ENCODE results near the gene TYR. TPM values are rescaled to one million over a fixed set of nuclear protein-coding genes. Genes with fewer than 3 reads are reported as not detected.
"Not testable (repeated sequence)": the region's sequence is repeated elsewhere in the genome, so short reads cannot be mapped to it uniquely, and the experiment has no call there.

The TYR gene
- total and polyA plus RNA-seq, 5 donors from 2014 or later, result not detected

DNA sequence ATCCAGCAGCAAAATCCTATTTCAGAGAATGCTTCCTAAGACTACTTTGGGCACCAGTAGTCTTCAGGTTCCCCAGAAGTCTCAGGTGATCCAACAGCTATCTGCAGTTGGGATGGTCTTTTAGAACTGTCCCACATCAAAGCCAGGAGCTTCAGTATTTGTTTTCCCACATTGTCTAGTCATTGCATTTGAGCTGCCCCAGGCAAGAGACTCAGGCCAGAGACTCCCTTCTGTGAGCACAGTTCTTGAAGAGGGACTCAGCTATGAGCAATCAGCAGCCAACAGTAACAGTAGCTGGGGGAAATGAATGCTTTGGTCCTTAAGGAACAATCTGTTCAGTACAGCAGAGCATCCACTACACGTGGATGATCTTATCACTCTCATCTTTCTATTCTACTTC lies 125.4 kb downstream of the TYR start:
- H3K27ac Mint-ChIP-seq; H3K4me3 ChIP-seq (ENCODE audit: low read depth, low read length); ATAC-seq (ENCODE audit: low read depth in 2 of 2); H3K9me3 Mint-ChIP-seq; H3K4me3 Mint-ChIP-seq; H3K4me1 ChIP-seq (ENCODE audit: control insufficient read depth, insufficient read depth, low read length, poor library complexity, severe bottlenecking); H3K4me1 Mint-ChIP-seq; H3K27me3 Mint-ChIP-seq; H3K27me3 ChIP-seq (ENCODE audit: control insufficient read depth, insufficient read depth, low read length); H3K9me3 ChIP-seq (ENCODE audit: control insufficient read depth in 2 of 2, low read length in 2 of 2); H3K36me3 ChIP-seq (ENCODE audit: control insufficient read depth, insufficient read depth, low read length); H3K27ac ChIP-seq (ENCODE audit: insufficient read depth, low read length, poor library complexity, severe bottlenecking); H3K36me3 Mint-ChIP-seq; DNase-seq: not testable (repeated sequence)

DNA sequence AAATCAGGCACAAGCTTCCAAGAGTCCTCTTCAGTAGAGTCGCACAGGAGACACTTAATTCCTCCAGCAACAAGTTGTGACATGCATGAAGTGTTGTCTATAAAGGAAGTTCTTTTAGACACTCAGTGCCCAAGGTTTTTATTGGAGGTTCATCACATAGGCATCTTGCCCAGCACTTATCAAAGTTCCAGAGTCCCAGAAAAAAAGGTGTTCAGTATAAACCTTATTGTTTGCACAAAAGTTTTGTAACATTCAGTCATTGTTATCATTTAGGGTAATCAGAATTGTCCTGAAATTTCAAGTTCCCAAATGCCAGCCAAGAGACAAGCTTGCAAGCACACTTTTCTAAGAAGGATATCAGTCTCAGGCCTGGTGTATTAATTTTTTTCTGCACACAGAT lies 130.6 kb downstream of the TYR start:
- H3K9me3 ChIP-seq (ENCODE audit: control insufficient read depth in 2 of 2, low read length in 2 of 2); H3K4me1 ChIP-seq (ENCODE audit: control insufficient read depth, insufficient read depth, low read length, poor library complexity, severe bottlenecking); H3K4me1 Mint-ChIP-seq; DNase-seq; H3K4me3 ChIP-seq (ENCODE audit: low read depth, low read length); ATAC-seq (ENCODE audit: low read depth in 2 of 2); H3K36me3 Mint-ChIP-seq; H3K9me3 Mint-ChIP-seq; H3K27ac Mint-ChIP-seq; H3K27me3 ChIP-seq (ENCODE audit: control insufficient read depth, insufficient read depth, low read length); H3K4me3 Mint-ChIP-seq; H3K27ac ChIP-seq (ENCODE audit: insufficient read depth, low read length, poor library complexity, severe bottlenecking); H3K36me3 ChIP-seq (ENCODE audit: control insufficient read depth, insufficient read depth, low read length); H3K27me3 Mint-ChIP-seq: not testable (repeated sequence)

DNA sequence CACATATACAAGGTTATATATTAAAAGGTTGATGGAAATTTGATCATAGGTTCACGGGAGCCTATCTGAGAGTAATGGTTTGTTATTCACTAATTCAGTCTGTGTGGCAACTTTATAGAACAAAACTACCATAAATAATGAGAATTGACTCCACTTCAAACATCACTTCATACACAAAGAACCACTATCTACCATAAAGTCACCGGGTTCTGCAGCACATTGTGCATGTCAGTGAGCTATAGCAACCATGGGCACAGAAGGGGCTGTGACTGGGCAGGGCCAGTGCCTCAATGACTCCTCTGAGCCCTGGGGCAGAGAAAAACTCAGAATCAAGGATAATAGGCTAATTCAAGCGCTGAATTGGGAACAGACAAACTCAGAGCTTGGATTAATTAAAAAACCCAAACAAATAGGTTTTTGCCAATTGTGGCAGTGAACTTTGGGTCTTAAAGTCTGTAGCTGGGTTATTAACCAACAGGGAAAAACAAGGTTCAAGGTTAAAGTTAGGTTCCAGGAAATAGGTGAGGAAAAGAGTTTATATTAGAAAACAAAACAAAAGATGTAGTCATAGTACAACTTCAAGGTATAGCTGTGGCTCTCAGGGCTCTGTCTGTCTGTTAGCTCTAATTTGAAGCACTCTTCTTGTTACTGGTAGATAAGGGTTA lies 131.8 kb downstream of the TYR start:
- not testable (repeated sequence) for H3K4me3 ChIP-seq (ENCODE audit: low read depth, low read length); H3K4me1 Mint-ChIP-seq; H3K36me3 Mint-ChIP-seq; H3K9me3 Mint-ChIP-seq; H3K27ac ChIP-seq (ENCODE audit: insufficient read depth, low read length, poor library complexity, severe bottlenecking); H3K4me1 ChIP-seq (ENCODE audit: control insufficient read depth, insufficient read depth, low read length, poor library complexity, severe bottlenecking); H3K27me3 ChIP-seq (ENCODE audit: control insufficient read depth, insufficient read depth, low read length); H3K4me3 Mint-ChIP-seq; DNase-seq; ATAC-seq (ENCODE audit: low read depth in 2 of 2); H3K9me3 ChIP-seq (ENCODE audit: control insufficient read depth in 2 of 2, low read length in 2 of 2); H3K27me3 Mint-ChIP-seq; H3K27ac Mint-ChIP-seq; H3K36me3 ChIP-seq (ENCODE audit: control insufficient read depth, insufficient read depth, low read length)

DNA sequence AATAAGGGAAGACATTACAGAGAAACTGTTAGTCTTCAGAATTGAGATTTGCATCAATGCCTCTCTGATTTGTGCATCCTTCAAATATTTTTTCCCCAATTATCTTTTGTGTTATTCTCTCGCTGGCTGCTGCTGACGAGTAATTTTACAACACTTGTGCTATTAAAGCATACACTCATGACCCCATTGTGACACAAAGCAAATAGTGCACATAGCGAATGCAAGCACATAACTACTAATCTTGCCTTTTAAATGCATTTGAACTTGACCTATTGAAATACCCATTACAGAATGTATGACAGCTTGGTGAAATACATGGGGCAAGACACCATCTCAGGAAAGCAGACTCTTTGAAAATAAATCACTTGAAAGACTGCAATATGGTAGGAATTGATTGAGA lies 132.9 kb downstream of the TYR start:
- not testable (repeated sequence) for H3K27me3 ChIP-seq (ENCODE audit: control insufficient read depth, insufficient read depth, low read length); H3K36me3 ChIP-seq (ENCODE audit: control insufficient read depth, insufficient read depth, low read length); H3K27ac Mint-ChIP-seq; H3K9me3 ChIP-seq (ENCODE audit: control insufficient read depth in 2 of 2, low read length in 2 of 2); H3K4me3 Mint-ChIP-seq; DNase-seq; H3K9me3 Mint-ChIP-seq; H3K27me3 Mint-ChIP-seq; H3K36me3 Mint-ChIP-seq; ATAC-seq (ENCODE audit: low read depth in 2 of 2); H3K4me1 ChIP-seq (ENCODE audit: control insufficient read depth, insufficient read depth, low read length, poor library complexity, severe bottlenecking); H3K4me1 Mint-ChIP-seq; H3K27ac ChIP-seq (ENCODE audit: insufficient read depth, low read length, poor library complexity, severe bottlenecking); H3K4me3 ChIP-seq (ENCODE audit: low read depth, low read length)

DNA sequence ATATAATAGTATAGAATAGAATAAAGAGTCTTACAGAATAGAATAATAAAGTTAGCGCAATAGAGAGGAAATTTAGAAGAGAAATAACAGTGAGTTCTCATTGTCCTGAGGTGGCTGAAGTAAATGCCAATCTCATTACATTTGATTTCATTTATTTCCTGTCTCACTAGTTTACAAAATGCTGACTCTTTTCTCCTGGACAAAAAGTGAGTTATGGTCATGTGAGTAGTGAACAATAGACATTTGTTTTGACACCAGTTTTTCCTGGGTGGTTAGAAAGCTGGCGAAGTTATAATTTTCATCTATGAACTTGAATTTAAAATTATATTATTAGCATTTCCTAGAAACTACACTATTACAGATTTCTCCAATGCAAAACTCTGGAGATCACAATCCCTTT lies 143.7 kb downstream of the TYR start:
- Histone ChIP-seq H3K27ac (ENCODE audit: insufficient read depth, low read length, poor library complexity, severe bottlenecking) (no peak overlapping the region), H3K4me3 (ENCODE audit: low read depth, low read length) (no peak overlapping the region), H3K4me1 (ENCODE audit: control insufficient read depth, insufficient read depth, low read length, poor library complexity, severe bottlenecking) (no peaks in the 10 kb centered on the region), H3K27me3 (ENCODE audit: control insufficient read depth, insufficient read depth, low read length) (no peaks in the 10 kb centered on the region), H3K36me3 (ENCODE audit: control insufficient read depth, insufficient read depth, low read length) (no peaks in the 10 kb centered on the region), H3K9me3 (ENCODE audit: control insufficient read depth in 2 of 2, low read length in 2 of 2) (no peaks in the 10 kb centered on the region)
- Mint-ChIP-seq H3K27ac (no peak overlapping the region), H3K36me3 (no peaks in the 10 kb centered on the region), H3K4me3 (no peak overlapping the region), H3K27me3 (no peaks in the 10 kb centered on the region), H3K4me1 (no peaks in the 10 kb centered on the region), H3K9me3 (peaks cover 0 to 6% (median 2%) of the 10 kb centered on the region in 7 donors)
- ATAC-seq (ENCODE audit: low read depth in 2 of 2) (no peak), DNase-seq (no peak)

DNA sequence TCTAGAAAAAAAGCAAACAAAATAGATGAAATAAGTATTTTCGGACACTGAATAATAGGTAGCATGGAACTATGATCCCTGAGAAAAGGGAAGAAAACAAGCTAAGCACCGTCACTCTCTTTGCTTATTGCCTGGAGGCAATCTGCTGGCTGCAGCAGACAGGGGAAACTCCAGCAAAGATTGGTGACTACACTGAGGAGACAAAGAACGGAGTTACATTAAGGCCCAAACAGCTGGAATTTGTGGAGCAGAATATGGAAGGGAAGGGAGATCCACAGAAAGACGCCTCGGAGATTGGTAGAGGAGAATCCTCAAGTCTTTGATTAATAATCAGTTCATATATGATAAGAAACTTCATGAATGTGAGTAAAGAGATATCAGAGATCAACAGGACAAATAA lies 150.2 kb downstream of the TYR start:
- peaks cover 0 to 4% (median 0%) of the 10 kb centered on the region in 7 donors for H3K9me3 Mint-ChIP-seq
- Histone ChIP-seq H3K9me3 (ENCODE audit: control insufficient read depth in 2 of 2, low read length in 2 of 2) (no peaks in the 10 kb centered on the region), H3K27ac (ENCODE audit: insufficient read depth, low read length, poor library complexity, severe bottlenecking) (no peak overlapping the region), H3K36me3 (ENCODE audit: control insufficient read depth, insufficient read depth, low read length) (no peaks in the 10 kb centered on the region), H3K4me3 (ENCODE audit: low read depth, low read length) (no peak overlapping the region), H3K4me1 (ENCODE audit: control insufficient read depth, insufficient read depth, low read length, poor library complexity, severe bottlenecking) (no peaks in the 10 kb centered on the region), H3K27me3 (ENCODE audit: control insufficient read depth, insufficient read depth, low read length) (no peaks in the 10 kb centered on the region)
- no peak overlapping the region for H3K4me3 Mint-ChIP-seq
- DNase-seq (no peak), ATAC-seq (ENCODE audit: low read depth in 2 of 2) (no peak)
- H3K27ac Mint-ChIP-seq, result no peak overlapping the region
- H3K27me3 Mint-ChIP-seq, result no peaks in the 10 kb centered on the region
- no peaks in the 10 kb centered on the region for H3K36me3 Mint-ChIP-seq
- peaks cover 0 to 2% (median 0%) of the 10 kb centered on the region in 4 donors for H3K4me1 Mint-ChIP-seq

DNA sequence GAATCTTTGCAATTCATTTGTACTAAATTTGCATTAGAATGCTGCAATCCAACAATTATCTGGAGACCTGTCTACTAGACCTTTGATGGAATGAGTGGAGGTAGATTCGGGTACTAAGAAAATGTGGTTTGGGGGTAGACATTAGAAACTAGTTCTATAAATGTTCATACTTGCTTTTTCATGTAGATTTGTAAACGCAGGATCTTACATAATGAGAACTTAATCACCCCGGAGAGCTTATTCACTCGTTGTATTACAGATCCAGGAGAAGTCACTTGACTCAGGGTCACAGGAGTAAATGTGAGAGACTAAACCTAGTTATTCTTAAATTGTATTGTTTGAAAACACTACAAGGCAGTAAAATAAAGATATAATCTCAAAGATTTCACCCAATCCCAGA lies 154.3 kb downstream of the TYR start:
- H3K4me3 ChIP-seq (ENCODE audit: low read depth, low read length); H3K27me3 ChIP-seq (ENCODE audit: control insufficient read depth, insufficient read depth, low read length); H3K4me3 Mint-ChIP-seq; H3K27ac Mint-ChIP-seq; H3K4me1 ChIP-seq (ENCODE audit: control insufficient read depth, insufficient read depth, low read length, poor library complexity, severe bottlenecking); H3K27ac ChIP-seq (ENCODE audit: insufficient read depth, low read length, poor library complexity, severe bottlenecking); DNase-seq; H3K36me3 Mint-ChIP-seq; H3K9me3 Mint-ChIP-seq; H3K36me3 ChIP-seq (ENCODE audit: control insufficient read depth, insufficient read depth, low read length); ATAC-seq (ENCODE audit: low read depth in 2 of 2); H3K9me3 ChIP-seq (ENCODE audit: control insufficient read depth in 2 of 2, low read length in 2 of 2); H3K4me1 Mint-ChIP-seq; H3K27me3 Mint-ChIP-seq: not testable (repeated sequence)

DNA sequence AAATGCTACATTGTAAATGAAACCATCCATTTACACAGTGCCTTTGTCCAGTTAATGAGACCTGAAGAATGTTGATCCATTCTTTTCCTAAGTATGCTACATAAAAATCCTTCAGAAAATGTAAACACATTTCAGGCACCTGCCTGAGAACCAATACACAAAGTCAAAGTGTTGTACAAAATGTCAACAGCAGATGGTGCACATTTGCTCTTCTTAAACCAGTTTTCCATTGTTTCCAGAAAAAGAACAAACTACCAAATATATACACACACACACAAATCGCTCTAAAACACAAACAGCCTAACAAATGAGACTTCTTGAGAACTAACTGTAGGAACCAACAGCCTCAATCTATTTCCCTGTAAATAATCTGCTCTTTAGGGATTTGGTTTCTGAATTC lies 156.0 kb downstream of the TYR start:
- not testable (repeated sequence) for H3K4me3 ChIP-seq (ENCODE audit: low read depth, low read length); H3K27me3 ChIP-seq (ENCODE audit: control insufficient read depth, insufficient read depth, low read length); H3K27ac ChIP-seq (ENCODE audit: insufficient read depth, low read length, poor library complexity, severe bottlenecking); H3K4me1 Mint-ChIP-seq; H3K9me3 Mint-ChIP-seq; H3K36me3 ChIP-seq (ENCODE audit: control insufficient read depth, insufficient read depth, low read length); H3K27me3 Mint-ChIP-seq; H3K36me3 Mint-ChIP-seq; H3K4me1 ChIP-seq (ENCODE audit: control insufficient read depth, insufficient read depth, low read length, poor library complexity, severe bottlenecking); H3K9me3 ChIP-seq (ENCODE audit: control insufficient read depth in 2 of 2, low read length in 2 of 2); H3K4me3 Mint-ChIP-seq; H3K27ac Mint-ChIP-seq; ATAC-seq (ENCODE audit: low read depth in 2 of 2)
- DNase-seq, result peak in 1 of 3 donors; percentile 0

Measured in CD4-positive, CD25-positive, alpha-beta regulatory T cell (primary cell).